ENCODE measurements around the gene SETBP1. TPM values are rescaled to one million over a fixed set of nuclear protein-coding genes. Genes with fewer than 3 reads are reported as not detected.

SETBP1 gene
- polyA plus RNA-seq, 6 donors from 2014 or later = 6.0 to 20.2 (median 10.0) TPM

- ATAC-seq (ENCODE audit: low read depth in 2 of 2) (no peak), DNase-seq (no peak)
- Mint-ChIP-seq H3K4me3 (no peak overlapping the region), H3K36me3 (peaks cover 12 to 15% of the 10 kb centered on the region in 2 donors), H3K27ac (peak overlapping the region in 2 of 6 donors; percentile 15 to 38), H3K9me3 (peaks cover 0 to under 1% (median 0%) of the 10 kb centered on the region in 7 donors), H3K27me3 (no peaks in the 10 kb centered on the region), H3K4me1 (peaks cover 29 to 67% (median 60%) of the 10 kb centered on the region in 3 donors)
Observed at GRCh38 chr18:44859751-44860439, 179.2 kb downstream of the SETBP1 start.

- peaks cover 34 to 70% (median 55%) of the 10 kb centered on the region in 3 donors for H3K4me1 Mint-ChIP-seq
- DNase-seq = no peak
- H3K27me3 Mint-ChIP-seq = no peaks in the 10 kb centered on the region
- H3K9me3 Mint-ChIP-seq = no peaks in the 10 kb centered on the region
- no peak for ATAC-seq (ENCODE audit: low read depth in 2 of 2)
- peaks cover 10 to 18% of the 10 kb centered on the region in 2 donors for H3K36me3 Mint-ChIP-seq
- H3K4me3 Mint-ChIP-seq = no peak overlapping the region
- H3K27ac Mint-ChIP-seq = no peak overlapping the region
Observed at GRCh38 chr18:44862112-44862511, 181.4 kb downstream of the SETBP1 start.

- peak overlapping the region in 1 of 8 donors; percentile 23 for H3K4me3 Mint-ChIP-seq
- no peak for ATAC-seq (ENCODE audit: low read depth in 2 of 2)
- H3K4me1 Mint-ChIP-seq = peaks cover 33 to 70% (median 67%) of the 10 kb centered on the region in 3 donors
- peaks cover 0 to 8% of the 10 kb centered on the region in 2 donors for H3K36me3 Mint-ChIP-seq
- no peak for DNase-seq
- peak overlapping the region in 2 of 6 donors; percentile 26 to 43 for H3K27ac Mint-ChIP-seq
- no peaks in the 10 kb centered on the region for H3K9me3 Mint-ChIP-seq
- H3K27me3 Mint-ChIP-seq = no peaks in the 10 kb centered on the region
Observed at GRCh38 chr18:44866103-44866502, 185.4 kb downstream of the SETBP1 start.

- no peaks in the 10 kb centered on the region for H3K27me3 Mint-ChIP-seq
- ATAC-seq (ENCODE audit: low read depth in 2 of 2) = no peak
- no peak for DNase-seq
- H3K9me3 Mint-ChIP-seq = peaks cover 0 to 2% (median 0%) of the 10 kb centered on the region in 7 donors
- peaks cover 13 to 19% of the 10 kb centered on the region in 2 donors for H3K36me3 Mint-ChIP-seq
- peak overlapping the region in 3 of 6 donors; percentile 32 to 79 (median 66) for H3K27ac Mint-ChIP-seq
- H3K4me3 Mint-ChIP-seq = no peak overlapping the region
- peaks cover 40 to 63% (median 47%) of the 10 kb centered on the region in 3 donors for H3K4me1 Mint-ChIP-seq
Observed at GRCh38 chr18:44869533-44869932, 188.8 kb downstream of the SETBP1 start.

GRCh38 chr18:44870631-44871502, 190.2 kb downstream of the SETBP1 start:
- peaks cover 31 to 51% (median 35%) of the 10 kb centered on the region in 3 donors for H3K4me1 Mint-ChIP-seq
- H3K36me3 Mint-ChIP-seq = peaks cover 10 to 26% of the 10 kb centered on the region in 2 donors
- DNase-seq (no peak), ATAC-seq (ENCODE audit: low read depth in 2 of 2) (no peak)
- peak overlapping the region in 4 of 6 donors; percentile 68 to 93 (median 77) for H3K27ac Mint-ChIP-seq
- H3K4me3 Mint-ChIP-seq = peak overlapping the region in 1 of 8 donors; percentile 10
- H3K27me3 Mint-ChIP-seq = no peaks in the 10 kb centered on the region
- peaks cover 0 to 2% (median 0%) of the 10 kb centered on the region in 7 donors for H3K9me3 Mint-ChIP-seq

GRCh38 chr18:44871771-44872170, 191.1 kb downstream of the SETBP1 start:
- ATAC-seq (ENCODE audit: low read depth in 2 of 2) = no peak
- peak overlapping the region in 3 of 8 donors; percentile 10 to 80 (median 44) for H3K4me3 Mint-ChIP-seq
- H3K27ac Mint-ChIP-seq = peak overlapping the region in 4 of 6 donors; percentile 68 to 93 (median 77)

GRCh38 chr18:44876024-44876423, 195.3 kb downstream of the SETBP1 start:
- Mint-ChIP-seq H3K4me3 (no peak overlapping the region), H3K4me1 (peaks cover 24 to 33% (median 28%) of the 10 kb centered on the region in 3 donors), H3K9me3 (peaks cover 0 to 2% (median 0%) of the 10 kb centered on the region in 7 donors), H3K36me3 (peaks cover 19 to 45% of the 10 kb centered on the region in 2 donors), H3K27me3 (no peaks in the 10 kb centered on the region), H3K27ac (no peak overlapping the region)
- ATAC-seq (ENCODE audit: low read depth in 2 of 2) (no peak), DNase-seq (no peak)

More at GRCh38 chr18:44871771-44872170, 191.1 kb downstream of the SETBP1 start:
- peaks cover 10 to 32% of the 10 kb centered on the region in 2 donors for H3K36me3 Mint-ChIP-seq
- no peaks in the 10 kb centered on the region for H3K27me3 Mint-ChIP-seq
- peaks cover 0 to 2% (median 0%) of the 10 kb centered on the region in 7 donors for H3K9me3 Mint-ChIP-seq
- H3K4me1 Mint-ChIP-seq = peaks cover 26 to 44% (median 27%) of the 10 kb centered on the region in 3 donors
- no peak for DNase-seq

GRCh38 chr18:44876755-44877154, 196.1 kb downstream of the SETBP1 start:
- Mint-ChIP-seq H3K4me3 (no peak overlapping the region), H3K27ac (peak overlapping the region in 2 of 6 donors; percentile 49 to 68)

GRCh38 chr18:44878335-44878734, 197.6 kb downstream of the SETBP1 start:
- Mint-ChIP-seq H3K36me3 (peaks cover 13 to 36% of the 10 kb centered on the region in 2 donors), H3K27me3 (no peaks in the 10 kb centered on the region), H3K4me1 (peaks cover 22 to 33% (median 30%) of the 10 kb centered on the region in 3 donors), H3K27ac (peak overlapping the region in 1 of 6 donors; percentile 85), H3K9me3 (peaks cover 0 to 1% (median 0%) of the 10 kb centered on the region in 7 donors), H3K4me3 (no peak overlapping the region)
- ATAC-seq (ENCODE audit: low read depth in 2 of 2) (no peak), DNase-seq (no peak)

More at GRCh38 chr18:44876755-44877154, 196.1 kb downstream of the SETBP1 start:
- H3K27me3 Mint-ChIP-seq = no peaks in the 10 kb centered on the region
- H3K9me3 Mint-ChIP-seq = peaks cover 0 to 2% (median 0%) of the 10 kb centered on the region in 7 donors
- H3K36me3 Mint-ChIP-seq = peaks cover 15 to 45% of the 10 kb centered on the region in 2 donors
- no peak for DNase-seq
- H3K4me1 Mint-ChIP-seq = peaks cover 20 to 26% (median 26%) of the 10 kb centered on the region in 3 donors
- ATAC-seq (ENCODE audit: low read depth in 2 of 2) = no peak

GRCh38 chr18:44880170-44880569, 199.5 kb downstream of the SETBP1 start:
- H3K27ac Mint-ChIP-seq = peak overlapping the region in 3 of 6 donors; percentile 22 to 36 (median 27)
- H3K36me3 Mint-ChIP-seq = peaks cover 13 to 19% of the 10 kb centered on the region in 2 donors
- H3K4me1 Mint-ChIP-seq = peaks cover 23 to 38% (median 28%) of the 10 kb centered on the region in 3 donors
- no peak overlapping the region for H3K4me3 Mint-ChIP-seq
- no peaks in the 10 kb centered on the region for H3K27me3 Mint-ChIP-seq
- ATAC-seq (ENCODE audit: low read depth in 2 of 2) = no peak
- no peaks in the 10 kb centered on the region for H3K9me3 Mint-ChIP-seq
- no peak for DNase-seq

GRCh38 chr18:44881461-44882162, 200.9 kb downstream of the SETBP1 start:
- Mint-ChIP-seq H3K27me3 (no peaks in the 10 kb centered on the region), H3K9me3 (no peaks in the 10 kb centered on the region), H3K36me3 (peaks cover 13 to 15% of the 10 kb centered on the region in 2 donors), H3K4me1 (peaks cover 28 to 45% (median 35%) of the 10 kb centered on the region in 3 donors), H3K4me3 (no peak overlapping the region), H3K27ac (peak overlapping the region in 2 of 6 donors; percentile 19 to 89)
- no peak for DNase-seq
- ATAC-seq (ENCODE audit: low read depth in 2 of 2) = no peak

GRCh38 chr18:44882163-44882868, 201.6 kb downstream of the SETBP1 start:
- no peak for ATAC-seq (ENCODE audit: low read depth in 2 of 2)

More at GRCh38 chr18:44882163-44882868, 201.6 kb downstream of the SETBP1 start:
- DNase-seq = no peak
- Mint-ChIP-seq H3K36me3 (peaks cover 11 to 13% of the 10 kb centered on the region in 2 donors), H3K4me3 (no peak overlapping the region), H3K27me3 (no peaks in the 10 kb centered on the region), H3K4me1 (peaks cover 35 to 51% (median 36%) of the 10 kb centered on the region in 3 donors), H3K9me3 (peaks cover 0 to under 1% (median 0%) of the 10 kb centered on the region in 7 donors), H3K27ac (peak overlapping the region in 2 of 6 donors; percentile 21 to 56)

Data from naive B cell (primary cell).